Sigmoid colon (tissue), 4 donors: ENCODE data around the gene LTV1.

Source experiments
- EP300 ChIP-seq, 4 donors: sonication (generic); formaldehyde crosslinking; IDR thresholded peaks; one replicate each; pipeline ENCODE4 v1.6.1; 2017; ENCODE audit warnings: antibody characterized with exemption in 4 of 4
- POLR2A ChIP-seq, 2 donors: fragments of 450-650 bp; IDR thresholded peaks; one replicate each; pipeline ENCODE4 v1.6.1; 2016; ENCODE audit warnings: antibody characterized with exemption in 2 of 2, mild to moderate bottlenecking in 2 of 2, moderate library complexity in 2 of 2
- POLR2AphosphoS5 ChIP-seq, 4 donors: sonication (generic); formaldehyde crosslinking; IDR thresholded peaks; one replicate each; pipeline ENCODE4 v1.6.1; 2017; ENCODE audit warnings: antibody characterized with exemption in 4 of 4
- TF ChIP-seq, protein P1 (sequence below), 4 experiments: fragments of 450-650 bp in 3 of 4; fragments of 200-600 bp in 1 of 4; IDR thresholded peaks; one replicate each; pipeline ENCODE4 v1.5.1; 2016 to 2019; ENCODE audit warnings: antibody characterized with exemption in 4 of 4, mild to moderate bottlenecking in 3 of 4, moderate library complexity in 2 of 4

DNA sequence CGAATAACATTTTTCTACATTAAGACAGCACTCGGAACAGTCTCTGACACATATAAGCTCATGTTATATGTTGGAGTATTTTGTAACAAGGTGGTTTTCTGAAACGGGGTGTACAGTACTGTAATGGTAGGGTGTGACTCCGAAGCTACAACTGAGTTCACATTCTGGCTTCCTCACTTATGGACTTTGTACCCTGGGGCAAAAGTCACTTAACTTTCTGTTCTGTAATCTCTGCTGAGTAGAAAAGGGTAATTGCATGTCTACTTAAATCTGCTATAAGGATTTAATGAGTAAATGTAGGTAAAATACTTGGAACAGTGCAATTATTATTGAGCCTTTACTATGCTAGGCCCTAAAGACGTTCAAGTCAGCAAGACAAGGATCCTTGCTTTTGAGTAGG is 4.7 kb upstream of the LTV1 start:
- TF ChIP-seq, protein P1, sequence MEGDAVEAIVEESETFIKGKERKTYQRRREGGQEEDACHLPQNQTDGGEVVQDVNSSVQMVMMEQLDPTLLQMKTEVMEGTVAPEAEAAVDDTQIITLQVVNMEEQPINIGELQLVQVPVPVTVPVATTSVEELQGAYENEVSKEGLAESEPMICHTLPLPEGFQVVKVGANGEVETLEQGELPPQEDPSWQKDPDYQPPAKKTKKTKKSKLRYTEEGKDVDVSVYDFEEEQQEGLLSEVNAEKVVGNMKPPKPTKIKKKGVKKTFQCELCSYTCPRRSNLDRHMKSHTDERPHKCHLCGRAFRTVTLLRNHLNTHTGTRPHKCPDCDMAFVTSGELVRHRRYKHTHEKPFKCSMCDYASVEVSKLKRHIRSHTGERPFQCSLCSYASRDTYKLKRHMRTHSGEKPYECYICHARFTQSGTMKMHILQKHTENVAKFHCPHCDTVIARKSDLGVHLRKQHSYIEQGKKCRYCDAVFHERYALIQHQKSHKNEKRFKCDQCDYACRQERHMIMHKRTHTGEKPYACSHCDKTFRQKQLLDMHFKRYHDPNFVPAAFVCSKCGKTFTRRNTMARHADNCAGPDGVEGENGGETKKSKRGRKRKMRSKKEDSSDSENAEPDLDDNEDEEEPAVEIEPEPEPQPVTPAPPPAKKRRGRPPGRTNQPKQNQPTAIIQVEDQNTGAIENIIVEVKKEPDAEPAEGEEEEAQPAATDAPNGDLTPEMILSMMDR (IDR thresholded peaks at IDR 0.05) = no peak
- TF ChIP-seq POLR2A (IDR thresholded peaks at IDR 0.05) (no peak), EP300 (IDR thresholded peaks at IDR 0.05) (no peak), POLR2AphosphoS5 (IDR thresholded peaks at IDR 0.05) (no peak)
